GM12872 (cell line): ENCODE measurements around the gene ARCN1.

Source experiments
- CTCF ChIP-seq: IDR thresholded peaks from 3 replicates; pipeline ENCODE4 v1.5.1; 2011; ENCODE audit warnings: low read depth, mild to moderate bottlenecking, low read length, moderate library complexity; ENCODE audit not compliant: insufficient read depth

The ARCN1 gene

DNA sequence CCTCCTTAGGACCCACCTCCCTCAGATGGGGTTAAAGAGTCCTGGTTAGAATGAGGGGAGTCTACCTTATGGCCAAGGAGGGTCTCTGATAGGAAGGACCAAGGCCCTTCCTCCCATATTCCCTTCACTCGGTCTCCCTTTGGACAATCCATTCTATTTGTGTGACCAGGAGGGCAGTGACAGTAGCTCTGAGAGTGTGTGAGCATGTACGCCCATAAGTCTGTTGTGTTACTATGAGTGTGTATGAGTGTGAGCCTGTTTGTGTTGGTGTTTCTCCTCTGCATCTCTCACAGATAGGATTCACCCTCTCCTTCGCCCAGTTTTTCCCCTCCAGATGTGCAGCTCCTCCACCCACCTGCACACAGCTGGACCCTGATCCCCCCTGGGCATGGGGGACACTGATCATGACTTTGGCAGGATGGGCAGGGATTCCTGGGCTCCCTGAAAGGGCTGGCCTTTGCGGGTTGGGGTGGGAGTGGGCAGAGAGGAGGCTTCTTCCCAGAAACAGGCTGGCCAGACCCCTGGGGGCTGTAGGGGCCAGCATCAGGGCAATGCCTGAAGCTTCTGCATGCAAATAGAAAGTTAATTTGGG lies 49.7 kb downstream of the ARCN1 start:
- TF ChIP-seq CTCF = no peak

GRCh38 chr11:118622376-118623268 lies 50.4 kb downstream of the ARCN1 start:
- no peak for TF ChIP-seq CTCF

DNA sequence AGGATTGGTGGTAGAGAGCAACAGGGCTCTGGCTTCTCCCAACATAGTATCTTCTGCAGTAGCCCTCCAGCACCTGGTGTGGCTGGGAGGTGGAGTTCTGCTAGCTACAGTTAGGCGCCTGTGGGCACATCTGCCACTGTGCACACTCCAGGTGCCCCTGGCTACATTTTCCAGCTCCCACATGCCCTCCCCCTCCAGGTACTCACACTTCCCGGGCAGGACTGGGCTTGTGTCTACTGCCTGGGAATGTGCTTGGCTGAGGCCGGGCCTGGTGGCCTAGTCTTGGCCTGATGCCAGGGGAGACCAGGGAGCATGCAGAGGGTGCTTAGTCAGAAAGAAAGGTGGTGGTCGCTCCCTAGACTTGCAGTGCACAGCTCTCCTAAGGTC lies 51.1 kb downstream of the ARCN1 start:
- no peak for TF ChIP-seq CTCF

GRCh38 chr11:118625036-118625690 lies 53.0 kb downstream of the ARCN1 start:
- TF ChIP-seq CTCF = no peak

GRCh38 chr11:118625976-118626375 lies 53.8 kb downstream of the ARCN1 start:
- TF ChIP-seq CTCF = no peak

DNA sequence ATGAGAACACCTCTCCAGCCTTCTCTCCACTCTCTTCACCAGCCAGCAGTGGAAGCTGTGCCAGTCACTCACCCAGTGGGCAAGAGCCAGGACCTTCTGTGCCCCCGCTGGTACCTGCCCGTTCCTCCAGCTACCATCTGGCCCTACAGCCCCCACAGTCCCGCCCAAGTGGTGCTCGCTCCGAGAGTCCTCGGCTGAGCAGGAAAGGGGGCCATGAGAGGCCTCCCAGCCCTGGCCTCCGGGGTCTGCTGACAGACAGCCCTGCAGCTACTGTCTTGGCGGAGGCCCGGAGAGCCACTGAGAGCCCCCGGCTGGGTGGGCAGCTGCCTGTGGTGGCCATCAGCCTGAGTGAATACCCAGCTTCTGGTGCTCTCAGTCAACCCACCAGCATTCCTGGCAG lies 55.4 kb downstream of the ARCN1 start:
- TF ChIP-seq CTCF = no peak

DNA sequence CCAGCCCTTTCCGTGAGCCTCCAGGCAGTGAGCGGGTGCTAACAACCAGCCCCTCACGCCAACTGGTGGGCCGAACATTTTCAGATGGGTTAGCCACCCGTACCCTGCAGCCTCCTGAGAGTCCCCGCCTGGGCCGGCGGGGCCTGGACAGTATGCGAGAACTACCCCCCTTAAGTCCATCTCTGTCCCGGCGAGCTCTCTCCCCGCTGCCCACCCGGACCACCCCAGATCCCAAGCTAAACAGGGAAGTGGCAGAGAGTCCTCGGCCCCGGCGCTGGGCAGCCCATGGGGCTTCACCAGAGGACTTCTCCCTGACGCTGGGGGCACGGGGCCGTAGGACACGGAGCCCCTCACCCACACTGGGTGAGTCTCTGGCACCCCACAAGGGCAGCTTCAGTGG lies 55.8 kb downstream of the ARCN1 start:
- no peak for TF ChIP-seq CTCF
